ENCODE data around the gene LEF1. TPM values are rescaled to one million over a fixed set of nuclear protein-coding genes. Genes with fewer than 3 reads are reported as not detected.

The LEF1 gene
- total and polyA plus RNA-seq, 2 donors (not counting 1 experiment from before 2014, with no cell fraction given) = 1.8 to 2.6 TPM

DNA sequence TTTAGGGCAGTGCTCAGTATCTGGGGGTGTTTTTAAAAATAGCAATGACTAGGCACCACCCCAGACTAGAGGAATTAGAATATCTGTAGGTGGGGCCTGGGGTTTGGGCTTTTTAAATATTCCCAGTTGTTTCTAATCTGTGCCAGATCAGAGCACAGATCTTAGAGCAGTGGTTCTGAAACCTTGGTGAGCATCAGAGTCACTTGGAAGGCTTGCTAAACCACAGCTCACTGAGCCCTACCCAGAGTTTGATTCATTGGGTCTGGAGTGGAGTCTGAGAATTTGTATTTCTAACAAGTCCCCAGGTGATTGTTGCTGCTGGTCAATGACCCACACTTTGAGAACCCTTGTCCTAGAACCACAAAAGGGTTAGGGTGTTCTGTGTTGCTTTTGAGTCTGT is 162.4 kb downstream of the LEF1 start:
- TF ChIP-seq EZH2 (IDR thresholded peaks at IDR 0.05; ENCODE audit: low read length, missing control alignments) = no peak
- TF ChIP-seq, protein P1, sequence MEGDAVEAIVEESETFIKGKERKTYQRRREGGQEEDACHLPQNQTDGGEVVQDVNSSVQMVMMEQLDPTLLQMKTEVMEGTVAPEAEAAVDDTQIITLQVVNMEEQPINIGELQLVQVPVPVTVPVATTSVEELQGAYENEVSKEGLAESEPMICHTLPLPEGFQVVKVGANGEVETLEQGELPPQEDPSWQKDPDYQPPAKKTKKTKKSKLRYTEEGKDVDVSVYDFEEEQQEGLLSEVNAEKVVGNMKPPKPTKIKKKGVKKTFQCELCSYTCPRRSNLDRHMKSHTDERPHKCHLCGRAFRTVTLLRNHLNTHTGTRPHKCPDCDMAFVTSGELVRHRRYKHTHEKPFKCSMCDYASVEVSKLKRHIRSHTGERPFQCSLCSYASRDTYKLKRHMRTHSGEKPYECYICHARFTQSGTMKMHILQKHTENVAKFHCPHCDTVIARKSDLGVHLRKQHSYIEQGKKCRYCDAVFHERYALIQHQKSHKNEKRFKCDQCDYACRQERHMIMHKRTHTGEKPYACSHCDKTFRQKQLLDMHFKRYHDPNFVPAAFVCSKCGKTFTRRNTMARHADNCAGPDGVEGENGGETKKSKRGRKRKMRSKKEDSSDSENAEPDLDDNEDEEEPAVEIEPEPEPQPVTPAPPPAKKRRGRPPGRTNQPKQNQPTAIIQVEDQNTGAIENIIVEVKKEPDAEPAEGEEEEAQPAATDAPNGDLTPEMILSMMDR (conservative IDR thresholded peaks at IDR 0.05 in 1 of 2, IDR thresholded peaks at IDR 0.05 in 1 of 2; ENCODE audit: low read depth in 1 of 2, low read length in 2 of 2) = no peak
- Histone ChIP-seq H3K27me3 (ENCODE audit: control insufficient read depth, insufficient read depth, low read length) (no peaks in the 10 kb centered on the region), H3K4me3 (replicated peaks in 1 of 4; ENCODE audit: control extremely low read depth in 1 of 4, insufficient read depth in 1 of 4, low read depth in 3 of 4, low read length in 4 of 4) (no peak overlapping the region), H3K4me2 (ENCODE audit: extremely low read depth, insufficient read depth, low read length) (no peak overlapping the region), H2AFZ (ENCODE audit: low read length) (no peak overlapping the region), H3K27ac (ENCODE audit: insufficient read depth, low read length) (no peak overlapping the region), H4K20me1 (ENCODE audit: control insufficient read depth, extremely low read depth, insufficient read depth, low read length) (no peaks in the 10 kb centered on the region), H3K9me3 (ENCODE audit: control insufficient read depth, insufficient read depth, low read depth, low read length) (no peaks in the 10 kb centered on the region), H3K4me1 (ENCODE audit: control insufficient read depth, extremely low read depth, insufficient read depth, low read length) (peaks cover 6% of the 10 kb centered on the region), H3K36me3 (ENCODE audit: control insufficient read depth, insufficient read depth, low read length) (no peaks in the 10 kb centered on the region), H3K79me2 (ENCODE audit: control insufficient read depth, insufficient read depth, low read length) (no peaks in the 10 kb centered on the region), H3K9ac (ENCODE audit: insufficient read depth, low read length) (no peak overlapping the region)
- peak in 1 of 2 donors; percentile 20 for DNase-seq (ENCODE audit: low read depth in 2 of 2)

DNA sequence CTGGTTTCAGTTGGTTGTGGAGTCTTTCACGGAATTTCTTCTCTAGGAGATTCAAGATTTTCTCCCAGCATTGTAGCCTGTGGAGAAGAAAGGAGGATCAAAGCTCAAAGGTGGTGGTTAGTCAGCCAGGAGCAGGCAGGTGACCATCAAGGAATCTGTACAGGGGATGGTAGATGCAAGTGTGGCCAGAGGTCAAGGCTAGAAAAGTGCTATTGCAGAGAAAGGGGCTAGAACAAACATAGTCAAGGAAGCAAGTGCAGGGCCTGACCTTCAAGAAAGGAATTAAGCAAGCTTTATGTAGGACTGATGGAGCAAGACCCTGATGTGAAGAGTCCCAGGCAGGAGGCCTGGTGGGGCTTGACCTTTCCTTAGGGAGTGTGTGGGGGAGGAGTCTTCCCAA is 162.9 kb downstream of the LEF1 start:
- Histone ChIP-seq H3K27ac (ENCODE audit: insufficient read depth, low read length) (no peak overlapping the region), H3K36me3 (ENCODE audit: control insufficient read depth, insufficient read depth, low read length) (no peaks in the 10 kb centered on the region)
- DNase-seq (ENCODE audit: low read depth in 2 of 2) = no peak

DNA sequence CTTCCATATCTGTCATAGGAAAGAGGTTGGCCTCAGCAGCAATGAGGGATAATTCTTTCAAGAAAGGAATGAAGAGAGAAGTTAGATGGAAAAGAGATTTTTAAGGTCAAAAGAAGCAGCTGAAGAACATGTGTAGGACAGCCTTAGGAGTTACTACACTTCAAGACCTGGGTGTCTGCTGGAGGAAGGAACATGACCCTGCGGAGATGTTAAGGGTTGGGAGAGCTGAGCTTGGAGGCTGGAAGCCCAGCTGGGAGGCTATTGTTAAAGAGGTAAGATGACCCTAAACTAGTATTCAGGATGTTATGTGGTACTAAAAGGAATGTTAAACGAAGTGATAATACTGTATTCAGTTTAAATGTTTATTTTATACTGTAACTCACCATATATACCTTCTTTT is 164.1 kb downstream of the LEF1 start:
- Histone ChIP-seq H3K4me3 (replicated peaks in 1 of 4; ENCODE audit: control extremely low read depth in 1 of 4, insufficient read depth in 1 of 4, low read depth in 3 of 4, low read length in 4 of 4) (no peak overlapping the region), H3K27ac (ENCODE audit: insufficient read depth, low read length) (no peak overlapping the region), H3K27me3 (ENCODE audit: control insufficient read depth, insufficient read depth, low read length) (no peaks in the 10 kb centered on the region), H3K36me3 (ENCODE audit: control insufficient read depth, insufficient read depth, low read length) (no peaks in the 10 kb centered on the region), H3K9ac (ENCODE audit: insufficient read depth, low read length) (no peak overlapping the region), H3K9me3 (ENCODE audit: control insufficient read depth, insufficient read depth, low read depth, low read length) (no peaks in the 10 kb centered on the region), H3K4me1 (ENCODE audit: control insufficient read depth, extremely low read depth, insufficient read depth, low read length) (peaks cover 6% of the 10 kb centered on the region), H4K20me1 (ENCODE audit: control insufficient read depth, extremely low read depth, insufficient read depth, low read length) (peaks cover 1% of the 10 kb centered on the region), H2AFZ (ENCODE audit: low read length) (no peak overlapping the region), H3K79me2 (ENCODE audit: control insufficient read depth, insufficient read depth, low read length) (no peaks in the 10 kb centered on the region), H3K4me2 (ENCODE audit: extremely low read depth, insufficient read depth, low read length) (no peak overlapping the region)
- DNase-seq (ENCODE audit: low read depth in 2 of 2) = no peak
- TF ChIP-seq, protein P1 (conservative IDR thresholded peaks at IDR 0.05 in 1 of 2, IDR thresholded peaks at IDR 0.05 in 1 of 2; ENCODE audit: low read depth in 1 of 2, low read length in 2 of 2) = no peak

More for the DNA sequence above, 162.9 kb downstream of the LEF1 start:
- no peaks in the 10 kb centered on the region for H3K27me3 ChIP-seq (ENCODE audit: control insufficient read depth, insufficient read depth, low read length)
- H4K20me1 ChIP-seq (ENCODE audit: control insufficient read depth, extremely low read depth, insufficient read depth, low read length) = no peaks in the 10 kb centered on the region
- H3K4me2 ChIP-seq (ENCODE audit: extremely low read depth, insufficient read depth, low read length) = no peak overlapping the region
- TF ChIP-seq, protein P1 (conservative IDR thresholded peaks at IDR 0.05 in 1 of 2, IDR thresholded peaks at IDR 0.05 in 1 of 2; ENCODE audit: low read depth in 1 of 2, low read length in 2 of 2) = no peak
- TF ChIP-seq EZH2 (IDR thresholded peaks at IDR 0.05; ENCODE audit: low read length, missing control alignments) = no peak
- no peak overlapping the region for H3K9ac ChIP-seq (ENCODE audit: insufficient read depth, low read length)
- H3K4me1 ChIP-seq (ENCODE audit: control insufficient read depth, extremely low read depth, insufficient read depth, low read length) = peaks cover 6% of the 10 kb centered on the region
- no peak overlapping the region for H3K4me3 ChIP-seq (replicated peaks in 1 of 4; ENCODE audit: control extremely low read depth in 1 of 4, insufficient read depth in 1 of 4, low read depth in 3 of 4, low read length in 4 of 4)
- H3K9me3 ChIP-seq (ENCODE audit: control insufficient read depth, insufficient read depth, low read depth, low read length) = no peaks in the 10 kb centered on the region
- no peaks in the 10 kb centered on the region for H3K79me2 ChIP-seq (ENCODE audit: control insufficient read depth, insufficient read depth, low read length)
- H2AFZ ChIP-seq (ENCODE audit: low read length) = no peak overlapping the region
